Activated naive CD8-positive, alpha-beta T cell treated with anti-CD3 and anti-CD28 coated beads for 36 hours (primary cell): Measurements from ENCODE around the gene PSMG1. TPM values are rescaled to one million over a fixed set of nuclear protein-coding genes. Genes with fewer than 3 reads are reported as not detected.
"Not testable (repeated sequence)": the region's sequence is repeated elsewhere in the genome, so short reads cannot be mapped to it uniquely, and the experiment has no call there.

Source experiments
- DNase-seq: peaks from one replicate; pipeline ENCODE4 v3.0.0; 2021
- H3K27ac Mint-ChIP-seq: one replicate; pipeline ENCODE4 v1.8.0; 2022; ENCODE audit warnings: mild to moderate bottlenecking, moderate library complexity, mixed read lengths
- H3K27me3 Mint-ChIP-seq: one replicate; pipeline ENCODE4 v1.8.0; 2022; ENCODE audit warnings: mild to moderate bottlenecking, mixed read lengths
- H3K36me3 Mint-ChIP-seq: one replicate; pipeline ENCODE4 v1.8.0; 2021; ENCODE audit warnings: mild to moderate bottlenecking, mixed read lengths
- H3K4me1 Mint-ChIP-seq: one replicate; pipeline ENCODE4 v1.8.0; 2021; ENCODE audit warnings: mixed read lengths
- H3K4me3 Mint-ChIP-seq: one replicate; pipeline ENCODE4 v1.8.0; 2022; ENCODE audit warnings: mild to moderate bottlenecking, moderate library complexity, mixed read lengths
- H3K9me3 Mint-ChIP-seq: one replicate; pipeline ENCODE4 v1.8.0; 2022; ENCODE audit warnings: mixed read lengths
- total RNA-seq, 2 experiments: library from RNA; stranded (reverse); gene quantifications; one replicate each; pipeline ENCODE4 v1.2.3, GENCODE V29; 2021

PSMG1 gene, protein sequence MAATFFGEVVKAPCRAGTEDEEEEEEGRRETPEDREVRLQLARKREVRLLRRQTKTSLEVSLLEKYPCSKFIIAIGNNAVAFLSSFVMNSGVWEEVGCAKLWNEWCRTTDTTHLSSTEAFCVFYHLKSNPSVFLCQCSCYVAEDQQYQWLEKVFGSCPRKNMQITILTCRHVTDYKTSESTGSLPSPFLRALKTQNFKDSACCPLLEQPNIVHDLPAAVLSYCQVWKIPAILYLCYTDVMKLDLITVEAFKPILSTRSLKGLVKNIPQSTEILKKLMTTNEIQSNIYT
- total RNA-seq: 100 to 1,000 TPM; 135 to 143 TPM

DNA sequence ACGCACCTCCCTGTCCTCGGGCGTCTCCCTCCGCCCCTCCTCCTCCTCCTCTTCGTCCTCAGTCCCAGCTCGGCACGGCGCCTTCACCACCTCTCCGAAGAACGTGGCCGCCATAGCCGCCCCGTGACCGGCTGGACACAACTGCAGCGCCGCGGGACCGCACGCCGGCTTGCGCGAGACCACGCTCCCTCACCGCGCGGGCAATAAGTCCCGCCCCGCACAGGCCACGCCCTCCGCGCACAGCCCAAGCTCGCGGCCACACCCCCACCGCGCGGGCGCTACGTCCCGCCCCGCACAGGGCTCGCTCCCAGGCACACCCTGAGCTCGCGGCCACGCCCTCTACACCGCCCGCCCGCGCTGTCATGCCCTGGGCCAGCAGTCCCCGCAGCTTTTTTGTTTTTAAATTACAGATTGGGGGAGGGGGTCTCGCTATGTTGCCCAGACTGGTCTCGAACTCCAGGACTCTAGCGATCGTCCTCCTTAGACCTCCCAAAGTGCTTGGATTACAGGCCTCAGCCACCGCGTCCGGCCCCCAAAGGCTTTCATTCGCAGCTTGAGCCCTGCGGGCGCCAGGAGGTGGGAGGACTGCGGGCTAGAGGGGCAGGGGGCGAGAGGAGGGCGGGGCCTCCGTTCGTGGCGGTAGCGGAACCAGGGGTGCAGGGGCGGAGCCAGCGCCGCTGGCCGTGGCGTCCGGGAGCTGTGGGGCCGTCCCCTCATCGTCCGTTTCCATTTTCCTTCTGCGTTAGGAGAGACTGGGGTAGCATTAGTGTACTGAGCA, at the start of gene PSMG1:
Gene PSMG1 (minus strand): TSS at position 180 of the 778 bp plus-strand sequence. CDS start 66 bp downstream, at position 114.
- no peaks in the 10 kb centered on the region for H3K9me3 Mint-ChIP-seq
- H3K36me3 Mint-ChIP-seq: peaks cover 29% of the 10 kb centered on the region
- no peaks in the 10 kb centered on the region for H3K27me3 Mint-ChIP-seq
- H3K4me1 Mint-ChIP-seq: peaks cover 62% of the 10 kb centered on the region
- peak within 1 kb of the TSS; percentile 98 for H3K4me3 Mint-ChIP-seq
- H3K27ac Mint-ChIP-seq: peak within 1 kb of the TSS; percentile 98
- peak; percentile 97 for DNase-seq

DNA sequence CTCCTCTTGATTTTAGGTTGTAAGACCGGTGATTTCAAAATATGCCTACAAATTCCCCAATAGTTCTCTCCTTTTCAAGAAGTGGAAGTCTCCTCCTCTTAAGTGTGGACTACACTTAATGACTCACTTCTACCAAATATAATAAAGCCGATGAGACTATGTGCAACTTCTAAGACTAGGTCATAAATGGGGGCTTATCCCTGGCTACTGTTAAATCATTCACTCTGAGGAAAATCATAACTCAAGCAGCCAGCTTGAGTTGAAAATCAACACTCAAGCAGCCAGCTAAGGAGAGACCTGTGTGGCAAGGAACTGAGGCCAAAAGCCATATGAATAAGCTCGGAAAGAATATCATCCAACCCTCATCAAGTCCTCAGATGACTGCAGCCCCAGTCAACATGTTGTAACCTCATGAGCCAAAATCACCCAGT, 49.6 kb upstream of the PSMG1 start:
- no peak overlapping the region for H3K27ac Mint-ChIP-seq
- peaks cover 19% of the 10 kb centered on the region for H3K36me3 Mint-ChIP-seq
- H3K4me3 Mint-ChIP-seq: no peak overlapping the region
- no peaks in the 10 kb centered on the region for H3K9me3 Mint-ChIP-seq
- no peaks in the 10 kb centered on the region for H3K27me3 Mint-ChIP-seq
- DNase-seq: no peak
- H3K4me1 Mint-ChIP-seq: peaks cover 2% of the 10 kb centered on the region

DNA sequence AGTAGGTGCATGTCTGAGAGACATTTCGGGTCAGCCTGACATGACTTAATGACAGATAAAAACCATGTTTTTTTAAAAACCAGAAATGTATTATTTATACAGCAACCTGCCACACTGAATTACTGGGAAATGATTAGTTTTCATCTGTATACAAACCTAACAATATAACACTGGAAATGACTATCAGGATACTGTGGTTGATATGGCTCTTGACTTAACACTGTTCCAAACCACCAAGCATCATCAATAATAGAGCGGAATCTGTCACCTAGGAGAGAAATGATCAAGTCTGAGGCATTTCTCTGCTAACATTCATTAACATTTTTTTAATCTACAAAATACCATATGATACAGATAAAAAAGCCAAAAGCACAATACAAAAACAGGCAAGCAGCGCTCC, 41.7 kb upstream of the PSMG1 start:
- peaks cover 4% of the 10 kb centered on the region for H3K4me1 Mint-ChIP-seq
- H3K36me3 Mint-ChIP-seq: peaks cover 23% of the 10 kb centered on the region
- no peaks in the 10 kb centered on the region for H3K9me3 Mint-ChIP-seq
- H3K27ac Mint-ChIP-seq: peak overlapping the region; percentile 23
- DNase-seq: no peak
- H3K27me3 Mint-ChIP-seq: no peaks in the 10 kb centered on the region
- H3K4me3 Mint-ChIP-seq: no peak overlapping the region

DNA sequence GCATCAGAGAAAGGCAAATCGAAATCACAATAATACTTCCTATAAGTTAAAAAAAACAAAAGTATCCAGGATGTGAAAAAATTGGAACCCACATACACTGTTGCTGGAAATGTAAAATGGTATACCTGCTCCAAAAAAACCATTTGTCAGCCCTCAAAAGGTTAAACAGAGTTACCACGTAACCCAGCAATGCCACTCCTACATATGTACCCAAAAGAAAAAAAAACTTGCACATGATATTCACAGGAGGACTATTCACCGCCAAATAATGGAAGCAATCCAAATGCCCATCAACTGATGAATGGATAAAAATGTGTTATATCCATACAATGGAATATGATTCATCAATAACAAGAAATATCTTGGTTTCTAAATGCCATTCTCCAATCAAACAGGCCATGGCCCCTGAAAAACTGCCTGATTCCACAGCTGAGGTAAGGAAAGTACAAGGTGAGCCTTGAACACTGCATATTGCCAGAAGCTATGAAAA, 38.8 kb upstream of the PSMG1 start:
- H3K9me3 Mint-ChIP-seq: no peaks in the 10 kb centered on the region
- DNase-seq: no peak
- peaks cover 24% of the 10 kb centered on the region for H3K36me3 Mint-ChIP-seq
- H3K27me3 Mint-ChIP-seq: no peaks in the 10 kb centered on the region
- H3K4me3 Mint-ChIP-seq: no peak overlapping the region
- H3K4me1 Mint-ChIP-seq: peaks cover 10% of the 10 kb centered on the region
- H3K27ac Mint-ChIP-seq: no peak overlapping the region

DNA sequence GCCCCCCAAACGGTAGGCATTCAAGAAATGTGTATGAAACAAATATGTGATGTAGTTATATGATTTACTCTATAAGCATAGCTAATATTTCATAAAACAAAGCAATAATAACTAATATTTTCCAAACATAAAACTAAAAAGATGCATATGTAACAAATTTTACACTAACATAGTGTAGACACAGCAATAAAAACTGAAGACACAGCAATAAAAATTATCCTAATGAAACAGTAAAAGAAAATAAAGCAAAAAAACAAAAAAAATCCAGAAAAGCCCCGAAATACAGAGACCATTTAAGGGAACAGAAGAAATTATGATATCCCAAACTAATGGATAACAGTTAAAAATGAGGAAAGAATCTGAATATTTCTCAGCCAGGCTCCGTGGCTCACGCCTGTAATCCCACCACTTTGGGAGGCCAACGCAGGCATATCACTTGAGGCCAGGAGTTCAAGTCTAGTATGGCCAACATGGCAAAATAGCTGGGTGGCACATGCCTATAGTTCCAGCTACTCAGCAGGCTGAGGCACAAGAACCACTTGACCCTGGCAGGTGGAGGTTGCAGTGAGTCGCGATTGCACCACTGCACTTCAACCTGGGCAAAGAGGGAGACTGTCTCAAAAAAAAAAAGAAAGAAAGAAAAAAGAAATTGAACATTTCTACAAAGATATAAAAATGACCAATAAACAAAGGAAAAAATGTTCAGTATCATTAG, 38.2 kb upstream of the PSMG1 start:
- H3K4me3 Mint-ChIP-seq: no peak overlapping the region
- H3K36me3 Mint-ChIP-seq: peaks cover 22% of the 10 kb centered on the region
- no peaks in the 10 kb centered on the region for H3K27me3 Mint-ChIP-seq
- no peak overlapping the region for H3K27ac Mint-ChIP-seq
- H3K4me1 Mint-ChIP-seq: peaks cover 10% of the 10 kb centered on the region
- H3K9me3 Mint-ChIP-seq: no peaks in the 10 kb centered on the region
- no peak for DNase-seq

DNA sequence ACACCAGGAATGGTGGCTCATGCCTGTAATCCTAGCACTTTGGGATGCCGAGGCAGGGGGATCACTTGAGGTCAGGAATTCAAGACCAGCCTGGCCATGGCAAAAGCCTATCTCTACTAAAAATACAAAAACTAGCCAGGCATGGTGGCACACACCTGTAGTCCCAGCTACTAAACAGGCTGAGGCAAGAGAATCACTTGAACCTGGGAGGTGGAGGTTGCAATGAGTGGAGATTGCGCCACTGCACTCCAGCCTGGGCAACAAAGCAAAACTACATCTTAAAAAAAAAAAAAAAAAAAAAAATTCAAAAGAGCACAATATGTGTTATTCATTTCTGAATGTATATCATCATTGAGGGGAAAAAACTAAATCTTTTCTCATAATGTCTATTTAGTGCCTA, 37.6 kb upstream of the PSMG1 start:
- H3K4me1 Mint-ChIP-seq, DNase-seq, H3K27me3 Mint-ChIP-seq, H3K27ac Mint-ChIP-seq, H3K9me3 Mint-ChIP-seq, H3K4me3 Mint-ChIP-seq: not testable (repeated sequence)
- H3K36me3 Mint-ChIP-seq: peaks cover 22% of the 10 kb centered on the region

DNA sequence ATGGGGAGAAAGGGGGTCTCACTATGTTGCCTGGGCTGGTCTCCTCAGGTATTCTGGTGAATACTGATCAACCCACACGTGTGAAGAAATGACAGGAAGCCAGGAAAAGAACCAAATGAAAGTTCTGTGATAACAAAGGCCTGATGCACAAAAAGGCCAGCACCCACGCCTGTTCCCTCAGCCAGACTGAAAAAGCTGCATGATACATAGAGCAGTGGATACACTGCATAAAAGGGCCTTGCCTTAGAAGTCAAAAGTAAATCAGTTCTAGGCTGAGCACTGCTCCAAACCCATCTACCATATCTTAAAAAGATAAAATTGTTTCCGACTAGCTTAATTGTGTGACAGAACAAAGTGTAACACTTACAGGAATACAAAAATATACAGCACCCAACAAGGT, 36.9 kb upstream of the PSMG1 start:
- H3K27me3 Mint-ChIP-seq: no peaks in the 10 kb centered on the region
- peaks cover 10% of the 10 kb centered on the region for H3K4me1 Mint-ChIP-seq
- H3K9me3 Mint-ChIP-seq: no peaks in the 10 kb centered on the region
- no peak overlapping the region for H3K27ac Mint-ChIP-seq
- H3K36me3 Mint-ChIP-seq: peaks cover 22% of the 10 kb centered on the region
- DNase-seq: no peak
- no peak overlapping the region for H3K4me3 Mint-ChIP-seq

DNA sequence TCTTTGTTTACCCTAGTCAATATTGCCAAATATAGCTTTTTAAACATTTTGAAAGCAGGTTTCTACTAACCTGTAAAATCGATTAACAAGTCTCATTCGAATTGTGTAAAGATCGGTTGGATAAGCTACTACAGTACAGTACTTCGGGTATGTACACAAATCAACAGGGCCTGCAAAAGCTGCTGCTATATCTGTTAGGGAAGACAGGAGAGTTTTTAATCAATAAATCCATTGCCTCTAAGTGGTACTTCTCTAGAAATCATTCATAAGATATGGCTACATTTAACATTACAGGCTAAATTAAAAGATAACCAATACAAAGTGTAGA, 34.8 kb upstream of the PSMG1 start:
- no peaks in the 10 kb centered on the region for H3K27me3 Mint-ChIP-seq
- no peaks in the 10 kb centered on the region for H3K9me3 Mint-ChIP-seq
- H3K36me3 Mint-ChIP-seq: peaks cover 14% of the 10 kb centered on the region
- H3K27ac Mint-ChIP-seq: no peak overlapping the region
- H3K4me3 Mint-ChIP-seq: no peak overlapping the region
- peaks cover 7% of the 10 kb centered on the region for H3K4me1 Mint-ChIP-seq
- no peak for DNase-seq

DNA sequence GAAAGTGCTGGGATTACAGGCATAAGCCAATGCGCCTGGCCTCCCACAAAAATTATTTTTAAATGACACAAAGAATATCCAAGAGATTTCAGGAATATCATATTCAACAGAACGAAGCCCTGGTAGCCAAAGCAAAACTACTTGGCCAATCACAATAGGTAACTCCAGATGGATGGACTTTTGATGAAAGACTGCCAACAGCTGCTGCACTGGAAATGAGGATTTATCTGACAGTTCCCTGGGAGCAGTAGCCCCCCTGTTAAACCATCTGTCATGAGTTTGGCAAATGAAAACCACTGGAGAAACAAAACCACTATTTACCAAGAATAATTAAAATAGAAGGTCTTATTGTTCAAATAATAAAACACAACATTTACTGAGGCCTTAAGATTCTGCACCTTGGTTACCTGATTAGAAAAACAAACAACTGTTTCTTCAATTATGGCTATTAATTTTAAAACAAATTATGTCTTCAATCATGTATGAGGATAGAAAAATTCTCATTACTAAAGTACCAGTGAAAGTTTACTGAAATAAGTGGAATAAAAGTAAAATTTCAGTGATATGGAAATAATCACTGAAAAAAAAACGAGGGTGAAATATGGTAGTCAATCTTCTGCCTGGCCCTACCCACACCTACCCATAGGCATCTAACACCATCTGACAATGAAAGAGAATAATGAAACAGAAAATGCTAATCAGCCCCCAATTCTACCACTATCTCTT, 34.3 kb upstream of the PSMG1 start:
- Mint-ChIP-seq H3K27ac (no peak overlapping the region), H3K27me3 (no peaks in the 10 kb centered on the region), H3K9me3 (no peaks in the 10 kb centered on the region), H3K4me3 (no peak overlapping the region), H3K36me3 (peaks cover 14% of the 10 kb centered on the region), H3K4me1 (peaks cover 9% of the 10 kb centered on the region)
- DNase-seq: no peak

DNA sequence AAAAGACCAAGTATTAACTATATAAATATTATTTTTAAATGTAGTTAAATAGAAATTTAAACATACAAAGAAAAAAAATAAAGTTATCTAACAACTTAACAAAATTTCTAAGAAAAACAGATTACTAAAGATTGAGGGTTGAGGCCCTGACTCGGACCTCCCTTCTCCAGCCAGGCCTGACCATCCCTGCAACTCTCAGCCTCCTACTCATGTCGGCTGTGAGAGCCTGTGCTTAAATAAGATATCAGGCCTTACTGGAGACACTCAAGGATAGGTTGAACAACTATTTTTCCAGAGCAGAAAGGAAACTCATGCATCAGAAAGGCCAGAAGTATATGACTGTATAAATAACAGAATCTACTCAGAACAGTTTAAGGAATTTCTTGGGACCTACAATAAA, 33.0 kb upstream of the PSMG1 start:
- no peaks in the 10 kb centered on the region for H3K9me3 Mint-ChIP-seq
- H3K27me3 Mint-ChIP-seq: no peaks in the 10 kb centered on the region
- H3K4me1 Mint-ChIP-seq: peaks cover 9% of the 10 kb centered on the region
- no peak for DNase-seq
- no peak overlapping the region for H3K4me3 Mint-ChIP-seq
- H3K36me3 Mint-ChIP-seq: peaks cover 20% of the 10 kb centered on the region
- H3K27ac Mint-ChIP-seq: no peak overlapping the region

DNA sequence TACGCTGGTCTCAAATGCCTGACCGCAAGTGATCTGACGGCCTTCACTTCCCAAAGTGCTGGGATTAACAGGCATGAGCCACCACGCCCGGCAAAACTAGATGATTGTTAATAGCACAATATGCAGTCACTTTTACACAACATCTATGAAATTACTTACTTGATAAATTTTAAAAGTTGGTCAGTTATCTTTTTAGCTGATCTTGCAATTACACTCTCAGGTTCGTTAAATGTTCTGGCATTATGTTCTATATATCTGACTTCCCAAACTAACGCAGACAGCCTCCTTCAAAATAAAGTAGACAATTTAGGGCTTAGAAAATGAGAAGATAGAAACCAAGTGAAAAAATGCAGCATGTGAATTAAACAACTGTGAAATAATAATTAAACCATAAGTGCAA, 31.8 kb upstream of the PSMG1 start:
- Mint-ChIP-seq H3K36me3 (peaks cover 27% of the 10 kb centered on the region), H3K27me3 (no peaks in the 10 kb centered on the region), H3K9me3 (no peaks in the 10 kb centered on the region), H3K27ac (no peak overlapping the region), H3K4me1 (peaks cover 17% of the 10 kb centered on the region), H3K4me3 (no peak overlapping the region)
- DNase-seq: no peak

DNA sequence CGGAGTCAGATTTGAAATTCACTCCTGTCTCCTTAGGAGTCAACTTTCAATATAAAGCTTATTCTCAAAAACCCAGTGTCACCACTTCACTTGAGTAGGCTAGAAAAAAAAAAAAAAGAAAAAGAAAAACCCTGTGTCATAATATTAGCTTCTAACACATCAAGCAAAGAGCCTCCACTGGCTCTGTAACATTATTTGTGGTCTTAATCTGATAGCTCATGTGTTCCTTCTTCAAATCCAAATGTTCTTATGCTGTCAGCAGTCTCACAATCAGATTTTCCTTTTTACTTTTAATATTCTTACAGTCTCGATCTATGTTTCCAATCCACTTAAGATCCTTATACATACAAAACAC, 26.1 kb upstream of the PSMG1 start:
- Mint-ChIP-seq H3K27ac (peak overlapping the region; percentile 67), H3K27me3 (no peaks in the 10 kb centered on the region), H3K4me3 (no peak overlapping the region), H3K9me3 (no peaks in the 10 kb centered on the region), H3K36me3 (peaks cover 36% of the 10 kb centered on the region), H3K4me1 (peaks cover 25% of the 10 kb centered on the region)
- no peak for DNase-seq

DNA sequence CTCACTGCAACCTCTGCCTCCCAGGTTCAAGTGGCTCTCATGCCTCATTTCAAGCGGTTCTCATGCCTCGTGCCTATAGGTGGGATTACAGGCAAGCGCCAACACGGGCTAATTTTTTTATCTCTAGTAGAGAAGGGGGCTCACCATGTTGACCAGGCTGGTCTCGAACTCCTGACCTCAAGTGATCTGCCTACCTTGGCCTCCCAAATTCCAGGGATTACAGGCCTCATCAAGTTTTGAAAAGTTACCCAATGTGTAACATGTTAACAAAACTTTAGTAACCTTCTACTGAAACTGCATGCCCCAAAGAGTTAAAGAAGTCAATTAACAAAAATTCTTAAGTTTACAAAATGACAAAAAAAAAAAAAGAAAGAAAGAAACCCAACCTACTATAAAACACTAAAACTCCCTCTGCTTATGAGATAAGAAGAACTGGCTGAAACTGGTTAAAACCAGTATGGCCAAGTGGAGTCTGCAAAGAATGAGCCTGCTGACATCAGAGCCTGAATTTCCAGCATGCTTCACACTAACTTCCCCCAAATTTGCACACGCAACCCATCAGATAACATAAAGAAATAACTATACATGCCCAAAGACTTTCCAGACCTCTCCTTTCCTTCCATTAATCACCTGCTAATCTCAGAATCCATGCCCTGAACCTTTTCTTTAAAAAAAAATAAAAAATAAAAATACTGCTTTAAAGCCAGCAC, 25.5 kb upstream of the PSMG1 start:
- H3K27me3 Mint-ChIP-seq: no peaks in the 10 kb centered on the region
- H3K4me1 Mint-ChIP-seq: peaks cover 25% of the 10 kb centered on the region
- H3K4me3 Mint-ChIP-seq: no peak overlapping the region
- no peak for DNase-seq
- peak overlapping the region; percentile 84 for H3K27ac Mint-ChIP-seq
- no peaks in the 10 kb centered on the region for H3K9me3 Mint-ChIP-seq
- peaks cover 35% of the 10 kb centered on the region for H3K36me3 Mint-ChIP-seq

DNA sequence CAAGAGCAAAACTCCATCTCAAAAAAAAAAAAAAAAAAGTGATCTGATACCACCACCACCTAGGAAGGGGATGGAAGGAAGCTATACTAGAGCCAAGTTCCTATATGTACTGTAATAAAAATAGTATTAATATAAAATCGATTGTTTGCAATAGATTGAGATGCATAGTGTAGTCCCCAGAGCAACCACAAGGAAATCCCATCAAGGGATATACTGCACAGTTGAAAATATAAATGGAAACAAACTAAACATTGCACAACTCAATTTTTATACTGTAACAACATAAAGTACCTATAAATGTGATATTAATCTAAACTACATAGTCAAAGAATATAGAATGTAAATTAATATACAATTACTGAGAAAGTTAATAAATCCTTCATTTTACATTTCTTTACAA, 20.9 kb upstream of the PSMG1 start:
- Mint-ChIP-seq H3K27me3 (no peaks in the 10 kb centered on the region), H3K4me1 (peaks cover 6% of the 10 kb centered on the region), H3K36me3 (peaks cover 15% of the 10 kb centered on the region), H3K4me3 (no peak overlapping the region), H3K27ac (no peak overlapping the region), H3K9me3 (no peaks in the 10 kb centered on the region)
- DNase-seq: no peak
